Measurements from ENCODE around the gene SUGT1. TPM values are rescaled to one million over a fixed set of nuclear protein-coding genes. Genes with fewer than 3 reads are reported as not detected.

Gene SUGT1
- total and polyA plus RNA-seq, 2 experiments from 2014 or later: 51.1 to 52.3 TPM

DNA sequence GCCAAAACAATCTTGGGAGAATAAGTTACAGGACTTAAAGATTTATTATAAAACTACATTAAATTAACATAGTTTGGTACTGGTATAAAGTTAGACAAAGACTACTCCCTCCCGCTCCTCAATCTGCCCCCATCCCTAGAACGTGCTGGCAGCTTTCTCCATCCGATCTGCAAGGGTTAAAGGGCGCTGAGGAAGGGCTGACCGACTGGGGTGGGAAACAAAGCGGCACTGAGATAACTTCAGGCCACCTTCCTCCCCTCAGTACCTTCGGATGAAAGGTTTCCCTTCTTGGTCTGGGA, 790 bp upstream of the SUGT1 start:
- H3K79me2 ChIP-seq: peaks cover 67% of the 10 kb centered on the region
- peak overlapping the region; percentile 79 for H3K4me2 ChIP-seq
- no peaks in the 10 kb centered on the region for H3K9me2 ChIP-seq (replicated peaks; ENCODE audit: insufficient read depth)
- H2AFZ ChIP-seq: peak overlapping the region; percentile 46
- TF ChIP-seq, protein P1, sequence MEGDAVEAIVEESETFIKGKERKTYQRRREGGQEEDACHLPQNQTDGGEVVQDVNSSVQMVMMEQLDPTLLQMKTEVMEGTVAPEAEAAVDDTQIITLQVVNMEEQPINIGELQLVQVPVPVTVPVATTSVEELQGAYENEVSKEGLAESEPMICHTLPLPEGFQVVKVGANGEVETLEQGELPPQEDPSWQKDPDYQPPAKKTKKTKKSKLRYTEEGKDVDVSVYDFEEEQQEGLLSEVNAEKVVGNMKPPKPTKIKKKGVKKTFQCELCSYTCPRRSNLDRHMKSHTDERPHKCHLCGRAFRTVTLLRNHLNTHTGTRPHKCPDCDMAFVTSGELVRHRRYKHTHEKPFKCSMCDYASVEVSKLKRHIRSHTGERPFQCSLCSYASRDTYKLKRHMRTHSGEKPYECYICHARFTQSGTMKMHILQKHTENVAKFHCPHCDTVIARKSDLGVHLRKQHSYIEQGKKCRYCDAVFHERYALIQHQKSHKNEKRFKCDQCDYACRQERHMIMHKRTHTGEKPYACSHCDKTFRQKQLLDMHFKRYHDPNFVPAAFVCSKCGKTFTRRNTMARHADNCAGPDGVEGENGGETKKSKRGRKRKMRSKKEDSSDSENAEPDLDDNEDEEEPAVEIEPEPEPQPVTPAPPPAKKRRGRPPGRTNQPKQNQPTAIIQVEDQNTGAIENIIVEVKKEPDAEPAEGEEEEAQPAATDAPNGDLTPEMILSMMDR (IDR thresholded peaks at IDR 0.05; ENCODE audit: poor library complexity): no peak
- TF ChIP-seq EZH2 (IDR thresholded peaks at IDR 0.05; ENCODE audit: borderline replicate concordance) (no peak), EZH2phosphoT487 (IDR thresholded peaks at IDR 0.05; ENCODE audit: low read depth, severe bottlenecking, unreplicated experiment) (no peak)
- peak overlapping the region; percentile 47 for H3K4me3 ChIP-seq
- DNase-seq (ENCODE audit: low spot score): no peak
- peaks cover 17% of the 10 kb centered on the region for H3K4me1 ChIP-seq (ENCODE audit: insufficient read depth)
- no peaks in the 10 kb centered on the region for H3K27me3 ChIP-seq
- H3K36me3 ChIP-seq (replicated peaks; ENCODE audit: insufficient read depth, low read depth): no peaks in the 10 kb centered on the region
- H3K27ac ChIP-seq: peak overlapping the region; percentile 98
- H3K9me3 ChIP-seq (ENCODE audit: low read depth): no peaks in the 10 kb centered on the region
- WGBS (ENCODE audit: low lambda C conversion rate, missing lambda C conversion rate): under 1% methylated on average over 7 of the region's 7 CpGs
- peaks cover 4% of the 10 kb centered on the region for H4K20me1 ChIP-seq (ENCODE audit: insufficient read depth, poor library complexity, severe bottlenecking)

DNA sequence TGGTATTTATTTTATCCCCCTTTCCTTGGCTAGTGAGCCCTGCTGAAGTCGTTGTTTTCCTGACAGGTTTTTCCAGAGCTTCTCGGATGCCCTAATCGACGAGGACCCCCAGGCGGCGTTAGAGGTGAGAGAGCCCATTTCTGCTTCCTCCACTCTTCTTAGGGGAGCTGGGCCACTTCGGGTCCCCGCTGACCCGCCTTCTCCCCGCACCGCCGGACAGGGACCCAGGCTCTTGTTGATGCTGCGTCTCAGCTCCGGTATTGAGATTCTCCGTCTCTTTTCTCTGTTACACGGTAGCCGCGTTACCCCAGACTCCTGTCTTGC, 306 bp downstream of the SUGT1 start:
- H3K36me3 ChIP-seq (replicated peaks; ENCODE audit: insufficient read depth, low read depth): no peaks in the 10 kb centered on the region
- peaks cover 78% of the 10 kb centered on the region for H3K79me2 ChIP-seq
- peak overlapping the region; percentile 82 for H3K4me3 ChIP-seq
- no peaks in the 10 kb centered on the region for H3K27me3 ChIP-seq
- under 1% methylated on average over 18 of the region's 18 CpGs for WGBS (ENCODE audit: low lambda C conversion rate, missing lambda C conversion rate)
- H3K27ac ChIP-seq: peak overlapping the region; percentile 98
- peaks cover 17% of the 10 kb centered on the region for H3K4me1 ChIP-seq (ENCODE audit: insufficient read depth)
- H2AFZ ChIP-seq: peak overlapping the region; percentile 70
- H3K9me2 ChIP-seq (replicated peaks; ENCODE audit: insufficient read depth): no peaks in the 10 kb centered on the region
- H3K4me2 ChIP-seq: peak overlapping the region; percentile 78
- H4K20me1 ChIP-seq (ENCODE audit: insufficient read depth, poor library complexity, severe bottlenecking): peaks cover 4% of the 10 kb centered on the region
- no peaks in the 10 kb centered on the region for H3K9me3 ChIP-seq (ENCODE audit: low read depth)
- DNase-seq (ENCODE audit: low spot score): no peak
- TF ChIP-seq EZH2phosphoT487 (IDR thresholded peaks at IDR 0.05; ENCODE audit: low read depth, severe bottlenecking, unreplicated experiment) (no peak), EZH2 (IDR thresholded peaks at IDR 0.05; ENCODE audit: borderline replicate concordance) (no peak)
- TF ChIP-seq, protein P1 (IDR thresholded peaks at IDR 0.05; ENCODE audit: poor library complexity): no peak

DNA sequence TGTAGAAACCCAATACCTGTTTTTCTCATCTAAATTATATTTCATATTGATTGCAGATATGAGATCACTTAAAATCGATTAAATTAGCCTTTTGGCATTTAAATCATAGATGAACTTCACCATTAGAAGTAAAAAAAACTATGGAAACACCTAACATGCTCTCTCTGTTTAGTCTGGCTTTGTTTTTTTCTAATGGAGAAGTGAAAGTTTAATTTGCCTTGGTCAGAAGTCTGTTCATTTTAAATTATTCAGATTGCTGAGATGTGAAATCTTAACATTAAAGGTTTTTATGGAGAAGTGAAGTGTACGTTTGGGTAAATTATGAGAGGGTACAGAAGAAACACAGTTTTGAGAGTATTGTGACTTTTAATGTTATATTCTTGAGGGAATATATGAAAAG, 6.7 kb downstream of the SUGT1 start:
- peaks cover 44% of the 10 kb centered on the region for H3K79me2 ChIP-seq
- no peaks in the 10 kb centered on the region for H3K9me3 ChIP-seq (ENCODE audit: low read depth)
- H3K4me2 ChIP-seq: no peak overlapping the region
- TF ChIP-seq EZH2 (IDR thresholded peaks at IDR 0.05; ENCODE audit: borderline replicate concordance) (no peak), EZH2phosphoT487 (IDR thresholded peaks at IDR 0.05; ENCODE audit: low read depth, severe bottlenecking, unreplicated experiment) (no peak)
- TF ChIP-seq, protein P1 (IDR thresholded peaks at IDR 0.05; ENCODE audit: poor library complexity): no peak
- no peak overlapping the region for H3K27ac ChIP-seq
- WGBS (ENCODE audit: low lambda C conversion rate, missing lambda C conversion rate): 91% methylated on average over 2 of the region's 2 CpGs
- H4K20me1 ChIP-seq (ENCODE audit: insufficient read depth, poor library complexity, severe bottlenecking): peaks cover 4% of the 10 kb centered on the region
- no peak for DNase-seq (ENCODE audit: low spot score)
- no peaks in the 10 kb centered on the region for H3K9me2 ChIP-seq (replicated peaks; ENCODE audit: insufficient read depth)
- H3K36me3 ChIP-seq (replicated peaks; ENCODE audit: insufficient read depth, low read depth): no peaks in the 10 kb centered on the region
- H3K4me3 ChIP-seq: no peak overlapping the region
- no peaks in the 10 kb centered on the region for H3K27me3 ChIP-seq
- H3K4me1 ChIP-seq (ENCODE audit: insufficient read depth): peaks cover 4% of the 10 kb centered on the region
- H2AFZ ChIP-seq: no peak overlapping the region

- 96% methylated on average over 4 of the region's 4 CpGs for whole genome bisulfite sequencing (ENCODE audit: low lambda C conversion rate, missing lambda C conversion rate)
- no peak overlapping the region for H2AFZ ChIP-seq
- no peak overlapping the region for H3K4me3 ChIP-seq
- no peaks in the 10 kb centered on the region for H3K79me2 ChIP-seq
- no peaks in the 10 kb centered on the region for H3K27me3 ChIP-seq
- H3K9me3 ChIP-seq (ENCODE audit: low read depth): no peaks in the 10 kb centered on the region
- H3K36me3 ChIP-seq (replicated peaks; ENCODE audit: insufficient read depth, low read depth): no peaks in the 10 kb centered on the region
- no peaks in the 10 kb centered on the region for H3K4me1 ChIP-seq (ENCODE audit: insufficient read depth)
- TF ChIP-seq, protein P1 (IDR thresholded peaks at IDR 0.05; ENCODE audit: poor library complexity): no peak
- TF ChIP-seq EZH2 (IDR thresholded peaks at IDR 0.05; ENCODE audit: borderline replicate concordance) (no peak), EZH2phosphoT487 (IDR thresholded peaks at IDR 0.05; ENCODE audit: low read depth, severe bottlenecking, unreplicated experiment) (no peak)
- H4K20me1 ChIP-seq (ENCODE audit: insufficient read depth, poor library complexity, severe bottlenecking): no peaks in the 10 kb centered on the region
- no peak for DNase-seq (ENCODE audit: low spot score)
- no peak overlapping the region for H3K4me2 ChIP-seq
- no peak overlapping the region for H3K27ac ChIP-seq
- no peaks in the 10 kb centered on the region for H3K9me2 ChIP-seq (replicated peaks; ENCODE audit: insufficient read depth)
These were observed 11.6 kb downstream of the SUGT1 start for GRCh38 chr13:52664272-52664671.

Data from hepatocyte (in vitro differentiated cells).